SIG-M5 treated with dmso at 0.1 percent for 504 hours (cell line): ENCODE results near the gene TNS3.

Experiments used
- DNase-seq: peaks from one replicate; lab custom pipeline; 2025; ENCODE audit not compliant: unreplicated experiment; lab: John Stamatoyannopoulos, UW

The TNS3 gene

DNA sequence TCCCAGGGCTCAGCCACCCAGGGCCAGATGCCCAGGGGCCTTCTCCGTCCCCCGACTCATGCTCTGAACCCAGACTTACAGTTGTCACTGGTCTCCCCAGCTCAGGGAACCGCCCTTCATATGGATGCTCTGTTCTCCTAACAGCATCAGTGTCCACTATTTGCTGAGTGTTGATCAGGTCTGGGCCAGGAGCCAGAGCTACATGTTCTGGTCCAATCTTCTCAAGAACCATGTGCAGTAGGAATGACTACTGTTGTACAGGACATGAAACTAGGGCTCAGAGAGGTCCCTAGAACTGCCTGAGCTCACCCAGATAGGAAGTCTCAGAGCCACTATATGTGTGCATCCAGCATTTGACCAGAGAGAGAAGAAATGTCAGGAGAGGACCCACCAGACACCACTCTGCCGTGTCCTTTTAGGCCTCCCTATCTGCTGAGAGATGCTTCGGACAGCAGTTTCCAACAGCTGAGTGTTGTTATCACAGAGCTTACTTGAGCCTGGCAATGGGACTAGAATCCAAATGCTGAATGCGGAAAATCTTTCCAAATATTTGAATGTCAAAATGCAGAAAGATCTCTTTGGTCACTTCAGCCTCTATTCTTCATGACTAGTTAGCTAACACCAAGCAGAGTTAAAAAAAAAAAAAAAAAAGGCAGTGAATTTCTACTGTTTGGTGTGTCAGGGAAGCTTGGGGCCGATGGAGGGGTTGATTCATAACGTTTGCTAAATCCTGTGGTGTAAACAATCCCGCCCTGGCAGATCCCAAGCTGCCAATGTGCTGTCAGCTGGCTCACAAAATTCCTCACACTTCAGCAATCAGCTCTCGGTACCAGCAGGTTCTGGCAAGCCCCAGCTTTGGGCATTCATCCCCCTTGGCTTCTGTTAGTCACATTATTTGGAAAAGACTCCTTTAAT lies 246.1 kb downstream of the TNS3 start:
- DNase-seq: no peak

DNA sequence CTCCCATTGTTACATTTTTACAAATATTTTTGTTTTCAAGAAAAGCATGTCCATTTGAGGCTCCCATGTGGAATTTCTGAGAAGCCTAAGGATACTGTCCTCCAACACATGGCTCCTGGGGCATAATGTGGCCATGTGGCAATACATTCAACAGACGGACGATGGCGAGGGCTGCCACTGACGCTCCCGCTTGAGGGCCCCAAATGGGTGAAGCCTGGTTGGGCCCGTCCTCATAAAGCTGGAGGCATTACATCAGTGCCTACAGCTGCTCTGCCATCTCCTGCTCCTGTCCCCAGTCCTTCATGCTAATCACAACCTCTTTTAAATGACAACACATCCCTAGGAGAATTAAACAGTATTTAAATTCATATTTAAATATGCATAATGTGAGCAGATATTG lies 246.8 kb downstream of the TNS3 start:
- DNase-seq: no peak

DNA sequence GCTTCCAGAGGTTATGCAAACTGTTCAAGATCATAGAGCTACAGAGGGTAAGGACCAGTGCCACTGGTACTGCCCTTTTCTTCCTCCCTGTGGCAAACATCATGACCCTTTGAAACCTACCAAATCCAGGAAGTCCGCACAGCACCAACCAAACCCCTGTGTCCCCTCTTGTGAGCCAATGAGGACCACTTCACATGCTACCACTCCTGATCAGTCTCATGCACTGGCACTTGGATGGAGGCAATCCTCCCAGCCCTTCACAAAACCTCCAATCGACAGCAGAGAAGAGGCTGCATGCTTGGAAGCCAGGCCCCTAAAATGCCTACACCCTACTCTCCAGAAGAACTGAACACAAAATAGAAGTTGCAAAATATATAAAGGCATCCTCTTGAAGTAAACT lies 248.0 kb downstream of the TNS3 start:
- DNase-seq: no peak

DNA sequence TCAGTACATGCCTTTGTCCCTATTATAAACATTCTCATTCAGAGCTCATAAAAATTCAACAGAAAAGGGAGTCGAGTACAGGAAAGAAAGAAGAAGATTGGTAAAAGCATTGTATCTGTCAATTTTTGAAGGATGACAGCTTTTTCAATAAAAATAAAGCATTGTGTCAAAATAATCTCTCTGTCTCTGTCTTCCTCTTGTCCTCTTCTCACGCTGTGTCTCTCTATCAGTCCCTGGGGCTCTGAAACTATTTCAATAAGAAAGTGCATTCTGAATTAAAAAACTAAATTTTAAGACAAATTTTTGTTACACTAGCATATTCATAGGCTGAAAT lies 248.4 kb downstream of the TNS3 start:
- no peak for DNase-seq

DNA sequence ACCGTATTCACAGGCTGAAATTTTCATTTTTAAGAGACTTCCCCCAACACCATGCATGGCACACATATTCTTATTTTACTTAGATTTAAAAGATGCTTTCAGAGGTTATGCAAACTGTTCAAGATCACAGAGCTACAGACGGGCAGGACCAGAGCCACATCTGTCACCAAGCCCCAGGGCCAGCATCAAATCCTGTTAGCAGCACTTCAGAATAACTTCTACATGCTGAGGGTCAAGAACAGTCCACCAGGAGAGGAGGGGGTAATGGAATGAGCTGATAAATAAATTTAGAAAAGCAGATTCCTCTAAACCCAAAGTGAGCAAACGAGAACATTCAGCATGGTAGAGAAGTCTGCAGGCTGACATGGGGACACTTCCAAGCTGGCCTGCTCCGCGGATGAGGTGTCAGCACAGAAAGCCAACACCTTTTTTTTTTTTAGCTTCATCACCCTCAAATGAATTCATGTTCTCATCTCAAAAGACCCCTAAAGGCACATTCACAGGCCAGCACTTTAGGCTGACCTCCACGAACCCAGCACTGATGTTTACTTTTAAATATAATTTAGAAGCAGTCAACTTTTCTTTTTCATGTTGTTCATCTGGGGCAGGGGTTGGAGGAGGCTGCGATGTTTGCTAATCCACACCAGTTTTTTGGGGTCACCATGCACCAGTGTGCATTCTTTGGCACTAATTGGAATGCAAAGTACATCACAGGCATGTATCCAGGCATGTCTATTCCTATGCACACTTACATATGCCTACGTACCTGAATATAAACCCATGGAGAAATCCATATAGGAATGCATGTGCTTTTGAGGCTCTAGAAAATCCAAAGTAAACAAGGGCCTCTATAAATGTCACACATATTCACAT lies 249.0 kb downstream of the TNS3 start:
- DNase-seq: no peak

DNA sequence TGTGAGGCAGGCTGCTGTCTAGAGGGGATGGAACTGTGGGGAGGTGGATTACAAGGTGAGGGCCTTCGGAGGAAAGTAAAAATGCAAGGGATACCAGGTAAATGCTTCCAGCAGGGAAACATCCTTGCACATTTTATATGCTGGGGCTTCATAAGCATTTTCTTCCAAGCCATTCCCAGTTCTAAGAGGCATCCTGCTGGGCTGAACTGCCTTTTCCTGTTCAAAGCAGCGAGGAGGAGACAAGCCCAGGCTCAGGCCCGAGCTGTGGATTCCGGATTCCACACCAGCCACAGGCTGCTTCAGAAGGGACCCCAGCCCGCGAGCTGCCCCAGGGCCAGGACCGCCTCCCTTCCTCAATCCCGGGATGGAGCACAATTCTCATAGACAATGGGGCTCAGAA lies 249.7 kb downstream of the TNS3 start:
- DNase-seq: no peak

DNA sequence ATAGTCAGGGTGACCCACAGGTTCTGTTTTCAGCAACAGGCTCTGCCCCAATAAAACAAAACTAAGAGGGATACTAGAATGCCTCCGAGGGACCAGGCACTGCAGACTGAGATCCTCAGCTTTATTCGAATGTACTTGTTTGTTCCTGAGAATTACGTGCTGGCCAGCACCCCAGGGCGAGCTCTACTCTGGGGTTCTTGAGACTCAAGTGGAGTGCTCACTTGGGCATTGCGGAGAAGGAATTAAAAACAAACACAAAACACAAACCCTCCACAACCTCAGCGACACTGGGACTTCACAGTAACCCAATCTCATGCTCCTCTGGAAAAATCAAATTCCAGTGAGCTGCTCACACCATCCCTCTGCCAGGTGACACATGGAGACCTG lies 250.7 kb downstream of the TNS3 start:
- DNase-seq: no peak

DNA sequence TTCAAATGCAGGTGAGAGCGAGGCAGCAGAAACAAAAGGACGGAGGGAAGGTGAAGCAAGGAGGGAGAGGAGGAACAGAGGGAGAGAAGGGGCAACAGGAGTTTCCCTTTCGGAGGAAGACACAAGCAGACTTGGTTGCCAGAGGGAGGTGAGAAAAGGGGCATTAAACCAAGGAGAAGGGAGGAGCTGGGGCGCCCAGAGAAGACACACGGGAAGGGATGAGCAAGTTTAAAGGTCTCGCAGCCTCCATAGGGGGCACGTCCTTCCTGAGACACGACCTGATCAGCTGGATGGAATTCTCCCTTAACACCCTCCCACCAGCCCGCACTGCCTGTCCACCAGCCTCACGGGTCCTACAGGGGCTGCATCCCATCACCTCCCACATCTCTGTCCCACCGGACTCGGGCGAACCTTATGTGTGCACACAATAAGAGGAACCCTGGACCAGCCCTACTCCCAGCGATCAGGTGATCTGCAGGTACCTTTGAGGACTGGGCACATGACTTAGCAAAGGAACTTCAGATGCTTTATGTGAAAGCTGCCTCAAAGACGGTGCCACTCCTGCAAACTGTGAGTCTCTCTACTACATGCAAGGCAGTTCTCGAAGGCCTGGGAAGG lies 251.2 kb downstream of the TNS3 start:
- no peak for DNase-seq

DNA sequence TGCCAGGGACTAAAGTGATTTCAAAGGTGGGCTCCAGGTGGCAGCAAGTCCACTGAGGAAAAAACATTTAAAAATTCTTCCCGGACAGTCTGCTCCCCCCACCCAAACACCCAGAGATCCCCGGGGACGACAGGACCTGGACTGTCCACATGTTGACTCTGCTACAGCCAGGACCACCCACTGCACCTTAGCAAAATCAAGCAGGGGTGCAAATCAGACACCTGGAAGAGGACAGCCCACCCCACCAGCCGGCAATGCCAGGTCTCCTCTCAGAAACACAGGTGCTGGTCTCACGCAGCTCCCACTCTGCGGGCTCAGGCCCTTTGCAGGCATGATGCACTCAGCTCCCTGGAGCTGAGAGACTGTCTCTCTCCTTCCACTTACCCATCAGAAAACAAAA lies 251.9 kb downstream of the TNS3 start:
- no peak for DNase-seq

DNA sequence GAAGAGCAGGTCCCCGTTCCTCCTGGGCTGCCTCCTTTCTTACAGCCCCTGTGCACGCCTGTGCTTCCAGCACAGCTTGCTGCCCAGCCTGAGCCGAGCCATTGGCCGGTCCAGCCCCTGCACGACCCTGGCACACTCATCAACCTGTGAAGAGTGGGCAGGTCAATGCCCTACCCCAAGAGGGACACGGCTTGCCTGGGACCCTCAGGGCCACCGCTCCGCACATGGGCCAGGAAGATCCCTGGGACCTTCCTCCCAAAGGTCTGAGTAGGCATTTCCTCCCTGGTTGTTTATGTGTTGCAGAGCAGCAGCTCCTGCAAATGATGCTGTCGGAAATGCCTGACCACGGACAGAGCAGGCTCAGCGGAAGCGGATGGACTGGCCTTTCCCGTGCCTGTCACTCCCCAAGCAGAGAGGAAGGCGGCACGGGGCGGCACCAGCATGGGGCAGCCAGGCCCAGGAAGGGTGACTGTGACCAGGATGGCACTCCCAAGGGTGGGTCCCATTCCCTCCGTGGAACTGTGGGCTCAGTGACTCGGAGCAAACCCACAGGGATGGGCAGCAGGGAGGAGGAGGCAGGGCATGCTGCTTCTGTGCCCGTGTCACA lies 252.5 kb downstream of the TNS3 start:
- DNase-seq: no peak

DNA sequence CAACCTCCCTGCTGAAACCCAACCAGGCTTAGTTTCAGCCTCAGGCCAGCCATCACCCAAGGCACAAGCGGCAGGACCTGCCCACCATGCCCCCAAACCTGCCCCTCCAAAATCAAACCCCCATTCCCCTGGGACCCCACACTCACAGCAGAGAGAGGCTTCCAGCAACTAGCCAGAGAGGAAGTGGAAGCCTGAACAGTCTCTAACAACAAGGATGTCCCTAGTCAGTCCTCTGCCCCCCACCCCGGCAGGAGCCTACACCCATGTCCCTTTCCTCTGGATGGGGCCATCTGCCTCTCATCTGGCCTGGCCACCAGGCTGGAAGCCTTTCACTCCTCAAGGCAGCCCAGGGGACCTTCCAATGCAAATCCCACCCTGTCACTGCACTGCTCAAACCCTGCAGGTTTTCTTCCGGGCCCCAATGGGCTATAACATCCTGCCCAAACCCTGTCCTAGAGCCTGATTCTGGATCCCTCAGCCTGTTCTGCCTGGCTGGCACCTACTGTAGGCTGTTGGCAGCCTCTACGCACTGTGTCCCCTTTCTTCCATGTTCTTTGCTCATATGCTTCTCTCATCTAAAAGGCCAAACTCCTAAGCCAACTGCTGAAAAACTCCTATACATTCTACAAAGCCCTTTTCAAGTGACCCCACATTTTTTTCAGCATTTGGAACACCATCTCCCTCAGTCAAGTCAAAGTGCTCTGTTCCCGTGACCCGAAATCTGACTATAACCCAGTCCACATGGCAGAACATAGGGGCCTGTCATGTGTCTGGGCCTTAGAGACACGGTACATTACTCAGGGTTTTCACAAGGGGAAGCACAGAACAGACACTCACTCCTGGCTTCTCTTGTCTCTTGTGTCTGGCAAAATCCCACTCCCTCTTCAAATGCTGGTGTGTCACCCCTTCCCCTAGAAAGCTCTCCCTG lies 253.3 kb downstream of the TNS3 start:
- no peak for DNase-seq

DNA sequence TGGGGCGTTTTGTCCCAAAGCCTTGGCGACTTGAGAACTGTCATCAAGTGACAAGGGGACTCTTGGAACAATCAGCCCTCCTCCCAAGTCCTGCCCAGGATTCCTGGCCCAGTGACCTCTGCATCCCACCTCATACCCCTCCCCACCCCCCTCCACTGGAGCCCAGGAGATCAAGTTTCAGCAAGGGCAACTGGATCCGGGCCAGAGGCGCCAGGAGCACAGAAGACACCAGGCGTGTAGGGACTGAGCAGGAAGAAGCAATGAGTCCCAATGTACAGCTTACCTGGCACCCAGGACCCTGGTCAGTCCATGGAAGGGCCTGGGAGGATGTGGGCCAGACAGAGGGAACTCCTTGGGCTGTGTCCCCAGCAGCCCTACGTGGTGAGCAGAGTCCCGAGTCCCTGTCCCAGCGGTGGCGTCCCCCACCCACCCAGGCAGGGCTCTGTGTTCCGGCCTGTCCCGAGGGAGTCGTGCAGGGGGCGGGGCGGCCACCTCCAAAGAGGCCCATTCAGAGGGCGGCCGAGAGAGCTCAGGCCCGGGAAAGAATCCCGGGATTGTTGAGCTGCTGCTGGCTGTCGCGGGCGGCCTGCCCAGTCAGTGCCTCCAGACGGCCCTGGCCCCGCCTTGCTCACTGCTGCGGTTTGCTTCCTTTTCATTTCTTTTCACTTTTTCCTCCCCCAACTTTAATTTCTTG lies 254.1 kb downstream of the TNS3 start:
- DNase-seq: no peak

DNA sequence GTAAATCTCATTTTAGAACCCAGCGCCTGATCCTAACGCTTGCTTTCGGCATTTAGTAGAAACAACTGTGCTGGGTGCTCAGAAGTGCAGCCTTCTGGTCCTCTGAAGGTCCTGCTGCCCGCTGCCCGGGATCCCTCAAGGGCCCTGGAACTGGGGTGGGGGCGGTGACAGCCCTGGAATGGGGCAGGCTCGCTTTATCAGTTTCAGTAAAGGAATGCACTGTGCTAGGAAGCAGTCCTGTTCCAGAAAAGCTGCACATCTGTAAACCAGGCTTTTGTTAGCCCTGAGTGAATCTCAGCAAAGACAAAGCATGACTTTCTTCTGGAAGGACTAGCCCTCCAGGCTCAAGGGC lies 254.6 kb downstream of the TNS3 start:
- no peak for DNase-seq

DNA sequence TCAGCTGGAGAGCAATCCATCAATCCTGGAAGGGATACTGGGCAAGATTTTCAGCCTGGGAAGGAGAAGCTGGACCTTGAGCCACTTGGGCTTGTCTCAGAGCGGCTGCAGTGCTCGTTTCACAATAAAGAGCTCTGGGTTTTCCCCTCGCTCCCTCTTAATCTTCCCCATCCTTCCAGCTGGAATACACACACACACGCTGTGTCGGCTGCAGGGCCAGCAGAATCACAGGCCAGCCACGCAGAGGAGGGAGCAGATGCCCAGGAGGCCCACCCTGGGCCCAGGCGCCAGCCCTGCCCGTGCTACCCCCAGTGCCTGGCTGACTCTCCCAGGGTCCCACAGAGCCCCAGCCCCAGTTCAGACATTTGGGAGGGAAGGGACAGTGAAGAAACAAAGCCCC lies 255.1 kb downstream of the TNS3 start:
- no peak for DNase-seq

DNA sequence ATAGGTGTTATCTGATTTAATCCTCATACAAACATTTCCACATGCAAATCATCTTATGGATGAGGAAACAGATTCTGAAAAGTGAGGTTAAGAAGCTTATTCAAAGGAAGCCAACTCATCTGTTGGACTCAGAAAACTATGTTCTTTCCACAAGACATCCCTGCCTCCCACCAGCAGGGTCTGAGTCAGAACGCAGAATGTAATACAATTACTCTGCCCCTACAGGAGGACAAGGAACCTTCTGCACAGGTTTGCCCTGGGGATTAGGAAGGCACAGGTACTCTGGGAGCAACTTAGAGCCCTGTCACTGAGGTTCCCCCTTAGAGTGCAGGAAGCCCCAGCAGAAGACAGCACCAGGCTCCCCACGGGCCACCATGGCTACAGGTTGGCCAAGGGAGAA lies 255.7 kb downstream of the TNS3 start:
- no peak for DNase-seq

DNA sequence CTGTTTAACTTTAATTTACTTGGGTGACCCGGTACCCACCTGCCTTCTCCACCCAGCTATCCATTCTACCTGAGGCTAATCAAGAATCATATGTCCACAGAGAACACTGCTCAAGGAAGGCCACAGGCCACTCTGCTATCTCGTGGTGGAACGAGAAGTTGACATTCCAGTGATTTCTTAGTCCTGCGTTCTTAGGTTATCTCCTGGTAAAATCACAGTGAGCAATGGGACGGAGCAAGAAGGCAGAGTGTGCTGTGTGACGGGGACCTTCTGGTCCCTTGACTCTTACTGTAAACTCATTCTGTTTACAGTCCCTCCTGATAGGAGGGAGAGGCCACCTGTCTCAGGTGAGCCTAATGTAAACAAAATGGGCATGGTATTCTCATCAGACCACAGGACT lies 256.6 kb downstream of the TNS3 start:
- no peak for DNase-seq

DNA sequence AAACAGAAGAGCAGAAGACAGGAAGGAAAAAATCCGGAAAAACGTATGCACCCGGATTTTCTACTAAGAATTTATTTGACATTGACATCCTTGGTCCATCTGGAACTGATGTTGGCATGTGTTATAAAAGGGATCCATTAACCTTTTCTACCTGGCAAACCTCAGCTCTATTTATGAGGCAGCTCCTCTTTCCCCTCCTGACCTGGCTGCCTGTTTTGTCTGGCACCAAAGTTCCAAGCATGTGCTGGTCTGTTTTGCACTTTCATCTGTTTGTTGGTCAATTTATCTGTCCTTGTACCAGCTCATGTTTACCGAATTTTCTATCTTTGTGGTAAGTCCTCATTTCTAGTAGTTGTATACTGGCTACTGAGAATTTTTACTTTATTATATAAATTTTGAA lies 258.0 kb downstream of the TNS3 start:
- DNase-seq: no peak

DNA sequence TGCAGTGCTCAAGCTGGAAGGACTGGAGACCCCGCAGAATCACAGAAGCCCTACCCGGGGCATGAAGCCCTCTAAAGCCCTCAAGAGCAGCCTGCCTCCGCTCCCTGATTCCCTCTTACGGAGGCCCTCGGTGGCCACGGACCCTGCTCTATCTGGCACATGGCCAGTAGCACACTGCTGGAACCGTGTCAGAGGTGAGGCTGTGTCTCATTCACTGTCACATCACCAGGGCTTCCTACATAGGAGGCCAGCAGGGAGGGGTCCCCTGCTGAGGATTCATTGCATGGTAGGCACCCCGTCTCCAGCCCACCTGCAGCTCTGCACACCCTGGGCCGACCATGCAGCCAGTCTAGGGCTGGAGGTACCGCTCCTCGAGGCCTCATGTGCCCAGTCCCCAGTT lies 259.2 kb downstream of the TNS3 start:
- no peak for DNase-seq

DNA sequence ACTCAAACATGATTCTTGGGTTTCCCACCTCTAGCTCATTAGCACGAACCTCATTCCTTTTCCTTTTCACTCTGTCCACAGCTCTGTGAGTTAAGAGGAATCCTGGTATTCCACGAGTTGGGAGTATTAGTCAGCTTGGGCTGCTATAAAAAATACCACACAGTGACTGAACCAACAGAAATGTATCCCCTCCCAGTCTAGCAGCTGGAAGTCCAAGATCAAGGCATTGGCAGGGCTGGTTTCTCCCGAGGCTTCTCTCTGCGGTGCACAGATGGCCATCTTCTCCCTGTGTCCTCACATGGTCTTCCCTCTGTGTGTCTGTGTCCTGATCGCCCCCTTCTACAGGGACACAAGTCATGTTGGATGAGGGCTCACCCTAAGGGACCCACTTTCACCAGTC lies 261.6 kb downstream of the TNS3 start:
- DNase-seq: no peak
